ENCODE data around the gene APLNR. TPM values are rescaled to one million over a fixed set of nuclear protein-coding genes. Genes with fewer than 3 reads are reported as not detected.

The APLNR gene
- total RNA-seq, 1 experiment from 2014 or later = not detected

Other genes with a start within 250 kb of the APLNR start
- gene OR5AK2, start 248.3 kb downstream of the APLNR start, total RNA-seq (2014; rRNA removed; shearing (Covaris generic)) = not detected in 2 replicates
- gene LRRC55, start 55.3 kb downstream of the APLNR start, total RNA-seq (2014; rRNA removed; shearing (Covaris generic)) = under 0.01 and 0.03 TPM in 2 replicates
- gene TNKS1BP1, start 87.7 kb upstream of the APLNR start, total RNA-seq (2014; rRNA removed; shearing (Covaris generic)) = 16.2 and 17.8 TPM in 2 replicates
- 202 and 241 TPM in 2 replicates for gene SSRP1, start 98.6 kb upstream of the APLNR start, total RNA-seq (2014; rRNA removed; shearing (Covaris generic))
- gene P2RX3, start 101.1 kb upstream of the APLNR start, total RNA-seq (2014; rRNA removed; shearing (Covaris generic)) = not detected in 2 replicates
- not detected in 2 replicates for gene PRG3, start 143.9 kb upstream of the APLNR start, total RNA-seq (2014; rRNA removed; shearing (Covaris generic))
- not detected in 2 replicates for gene PRG2, start 153.4 kb upstream of the APLNR start, total RNA-seq (2014; rRNA removed; shearing (Covaris generic))
- gene SLC43A3, start 189.9 kb upstream of the APLNR start, total RNA-seq (2014; rRNA removed; shearing (Covaris generic)) = 122 and 135 TPM in 2 replicates
- gene RTN4RL2, start 223.3 kb upstream of the APLNR start, total RNA-seq (2014; rRNA removed; shearing (Covaris generic)) = 0.23 TPM in 1 of 2 replicates, not detected in the other